ENCODE results near the gene RPL12. TPM values are rescaled to one million over a fixed set of nuclear protein-coding genes. Genes with fewer than 3 reads are reported as not detected.

RPL12 gene
- total RNA-seq, 4 donors from 2014 or later, result 621 to 1,579 (median 999) TPM

DNA sequence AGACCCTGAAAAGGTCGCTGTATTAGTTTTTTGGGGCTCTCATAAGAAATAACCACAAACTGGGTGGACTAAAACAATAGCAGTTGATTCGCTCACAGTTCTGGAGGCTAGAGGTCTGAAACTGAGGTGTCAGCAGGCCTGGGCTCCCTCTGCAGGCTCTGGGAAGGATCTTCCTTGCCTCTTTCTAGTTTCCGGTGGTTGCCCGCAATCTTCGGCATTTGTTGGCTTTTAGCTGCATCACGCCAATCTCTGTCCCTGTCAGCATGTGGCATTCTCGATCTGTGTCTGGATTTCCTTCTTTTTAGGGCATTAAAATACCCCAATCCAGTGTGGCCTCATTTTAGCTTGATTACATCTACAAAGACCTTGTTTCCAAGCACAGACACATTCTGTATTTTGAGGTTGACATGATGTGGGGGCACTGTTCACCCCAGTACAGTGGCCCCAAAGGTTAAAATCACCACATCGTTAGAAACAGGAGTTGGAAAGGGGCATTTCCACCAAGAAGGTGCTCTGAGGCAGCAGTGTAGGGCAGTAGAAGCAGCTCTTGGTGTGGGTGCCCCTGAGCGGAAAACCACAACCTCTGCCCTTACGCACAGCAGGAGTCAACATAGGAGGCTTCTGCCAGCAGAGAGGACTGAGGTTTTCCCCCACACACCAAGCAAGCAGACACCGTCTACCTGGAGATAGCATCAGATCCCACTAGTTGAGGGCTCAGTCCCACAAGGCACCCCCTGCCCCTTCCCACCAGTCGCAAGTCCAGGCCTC lies 13.5 kb downstream of the RPL12 start:
- Histone ChIP-seq H3K4me3 (no peak overlapping the region), H3K27me3 (no peaks in the 10 kb centered on the region), H3K36me3 (peaks cover 0 to 97% (median 0%) of the 10 kb centered on the region in 3 donors), H3K9me3 (no peaks in the 10 kb centered on the region), H3K4me1 (no peaks in the 10 kb centered on the region), H3K27ac (no peak overlapping the region)
- no peak for DNase-seq
- TF ChIP-seq POLR2A (IDR thresholded peaks at IDR 0.05), result no peak
- TF ChIP-seq, protein P1, sequence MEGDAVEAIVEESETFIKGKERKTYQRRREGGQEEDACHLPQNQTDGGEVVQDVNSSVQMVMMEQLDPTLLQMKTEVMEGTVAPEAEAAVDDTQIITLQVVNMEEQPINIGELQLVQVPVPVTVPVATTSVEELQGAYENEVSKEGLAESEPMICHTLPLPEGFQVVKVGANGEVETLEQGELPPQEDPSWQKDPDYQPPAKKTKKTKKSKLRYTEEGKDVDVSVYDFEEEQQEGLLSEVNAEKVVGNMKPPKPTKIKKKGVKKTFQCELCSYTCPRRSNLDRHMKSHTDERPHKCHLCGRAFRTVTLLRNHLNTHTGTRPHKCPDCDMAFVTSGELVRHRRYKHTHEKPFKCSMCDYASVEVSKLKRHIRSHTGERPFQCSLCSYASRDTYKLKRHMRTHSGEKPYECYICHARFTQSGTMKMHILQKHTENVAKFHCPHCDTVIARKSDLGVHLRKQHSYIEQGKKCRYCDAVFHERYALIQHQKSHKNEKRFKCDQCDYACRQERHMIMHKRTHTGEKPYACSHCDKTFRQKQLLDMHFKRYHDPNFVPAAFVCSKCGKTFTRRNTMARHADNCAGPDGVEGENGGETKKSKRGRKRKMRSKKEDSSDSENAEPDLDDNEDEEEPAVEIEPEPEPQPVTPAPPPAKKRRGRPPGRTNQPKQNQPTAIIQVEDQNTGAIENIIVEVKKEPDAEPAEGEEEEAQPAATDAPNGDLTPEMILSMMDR (IDR thresholded peaks at IDR 0.05), result peak in 1 of 6 experiments; percentile 5

DNA sequence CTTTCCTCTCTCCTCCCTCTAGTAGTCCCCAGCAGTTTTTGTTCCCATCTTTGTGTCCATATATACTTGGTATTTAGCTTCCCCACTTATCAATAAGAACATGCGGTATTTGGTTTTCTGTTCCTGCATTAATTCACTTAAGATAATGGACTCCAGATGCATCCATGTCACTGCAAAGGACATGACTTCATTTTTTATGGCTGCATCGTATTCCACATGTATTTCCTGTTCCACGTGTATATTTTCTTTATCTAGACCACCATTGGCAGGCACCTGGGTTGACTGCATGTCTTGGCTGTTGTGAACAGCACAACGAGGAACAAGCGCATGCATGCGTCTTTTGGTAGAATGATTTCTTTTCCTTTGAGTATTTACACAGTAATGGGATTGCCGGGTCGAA lies 20.8 kb downstream of the RPL12 start:
- peaks cover 0 to 9% (median 0%) of the 10 kb centered on the region in 4 donors for H3K4me1 ChIP-seq
- H3K36me3 ChIP-seq, result peaks cover 0 to 52% (median 0%) of the 10 kb centered on the region in 3 donors
- no peak overlapping the region for H3K27ac ChIP-seq
- TF ChIP-seq, protein P1 (IDR thresholded peaks at IDR 0.05), result no peak
- no peak for TF ChIP-seq POLR2A (IDR thresholded peaks at IDR 0.05)
- H3K27me3 ChIP-seq, result no peaks in the 10 kb centered on the region
- H3K4me3 ChIP-seq, result no peak overlapping the region
- DNase-seq, result no peak
- H3K9me3 ChIP-seq, result no peaks in the 10 kb centered on the region

DNA sequence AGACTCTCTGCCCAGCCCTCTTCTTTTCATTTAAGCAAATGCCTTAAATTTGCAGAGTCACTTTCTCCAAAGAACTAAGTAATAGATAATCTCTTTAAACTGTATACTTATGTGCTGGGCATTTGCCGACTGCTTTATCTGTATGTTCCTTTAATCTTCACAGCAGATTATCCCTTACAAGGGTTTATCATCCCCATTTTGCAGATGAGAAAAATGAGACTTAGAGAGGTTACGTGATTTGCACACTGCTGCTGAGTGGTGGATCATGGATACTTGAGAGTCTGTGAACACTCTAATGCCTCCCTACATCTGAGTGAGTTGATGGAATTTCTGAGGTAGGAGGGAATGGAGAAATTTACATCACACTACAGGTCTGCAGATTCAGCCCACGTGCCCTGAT lies 22.9 kb downstream of the RPL12 start:
- Histone ChIP-seq H3K9me3 (no peaks in the 10 kb centered on the region), H3K27me3 (no peaks in the 10 kb centered on the region), H3K36me3 (peaks cover 0 to 32% (median 0%) of the 10 kb centered on the region in 3 donors), H3K4me1 (peaks cover 0 to 15% (median 5%) of the 10 kb centered on the region in 4 donors), H3K27ac (no peak overlapping the region), H3K4me3 (no peak overlapping the region)
- DNase-seq, result no peak
- TF ChIP-seq, protein P1 (IDR thresholded peaks at IDR 0.05), result no peak
- no peak for TF ChIP-seq POLR2A (IDR thresholded peaks at IDR 0.05)

DNA sequence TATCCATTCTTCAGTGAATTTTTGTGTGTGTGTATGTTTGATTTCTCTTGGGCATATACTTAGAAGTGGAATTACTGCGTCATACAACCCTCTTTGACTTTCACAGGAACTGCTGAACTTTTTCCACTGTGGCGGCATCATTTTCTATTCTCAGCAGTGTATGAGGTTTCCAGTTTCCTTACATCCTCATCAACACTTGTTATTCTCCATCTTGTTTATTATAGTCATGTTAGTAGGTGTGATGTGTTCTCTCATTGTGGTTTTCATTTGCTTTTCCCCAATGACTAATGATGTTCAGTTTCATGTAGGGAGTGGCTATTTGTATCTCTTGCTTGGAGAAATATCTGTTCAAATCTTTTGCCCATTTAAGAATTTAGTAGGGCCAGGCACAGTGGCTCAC lies 24.4 kb downstream of the RPL12 start:
- no peak for TF ChIP-seq POLR2A (IDR thresholded peaks at IDR 0.05)
- TF ChIP-seq, protein P1 (IDR thresholded peaks at IDR 0.05), result no peak
- Histone ChIP-seq H3K4me1 (peaks cover 0 to 31% (median 9%) of the 10 kb centered on the region in 4 donors), H3K27ac (no peak overlapping the region), H3K36me3 (peaks cover 0 to 27% (median 0%) of the 10 kb centered on the region in 3 donors), H3K27me3 (no peaks in the 10 kb centered on the region), H3K4me3 (no peak overlapping the region), H3K9me3 (no peaks in the 10 kb centered on the region)
- DNase-seq, result no peak

DNA sequence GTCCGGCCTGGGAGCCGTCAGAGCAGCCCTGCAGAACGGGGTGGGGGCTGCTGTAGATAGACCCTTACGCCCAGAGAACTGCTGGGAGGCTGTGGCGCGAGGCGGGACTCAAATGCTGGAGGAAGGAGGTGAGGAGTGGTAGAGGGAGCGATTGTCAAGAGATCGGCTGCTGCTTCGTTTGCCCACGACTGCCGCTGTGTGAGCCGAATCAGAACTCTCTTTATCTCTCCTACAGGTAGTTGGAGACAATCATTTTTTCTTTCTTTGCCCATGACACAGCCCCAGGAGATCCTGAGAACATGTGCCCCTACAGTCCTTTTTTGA lies 26.6 kb downstream of the RPL12 start:
- Histone ChIP-seq H3K27ac (peak overlapping the region; percentile 76 to 90 (median 84)), H3K9me3 (no peaks in the 10 kb centered on the region), H3K4me1 (peaks cover 0 to 33% (median 9%) of the 10 kb centered on the region in 4 donors), H3K4me3 (peak overlapping the region; percentile 64 to 84 (median 73)), H3K36me3 (peaks cover 0 to 13% (median 0%) of the 10 kb centered on the region in 3 donors), H3K27me3 (no peaks in the 10 kb centered on the region)
- no peak for DNase-seq
- no peak for TF ChIP-seq POLR2A (IDR thresholded peaks at IDR 0.05)
- TF ChIP-seq, protein P1 (IDR thresholded peaks at IDR 0.05), result peak in 1 of 6 experiments; percentile 6

All from Peyer's patch (tissue), 4 donors.